ENCODE measurements around the gene KANSL1. TPM values are rescaled to one million over a fixed set of nuclear protein-coding genes. Genes with fewer than 3 reads are reported as not detected.

The KANSL1 gene
- total and polyA plus RNA-seq, 4 donors: 16.2 to 189 (median 47.4) TPM

- Histone ChIP-seq H3K9me3 (ENCODE audit: control insufficient read depth in 4 of 4, insufficient read depth in 3 of 4, low read length in 3 of 4) (no peaks in the 10 kb centered on the region), H3K9ac (ENCODE audit: insufficient read depth in 1 of 2, low read length in 2 of 2) (no peak overlapping the region), H3K27ac (ENCODE audit: low read depth in 1 of 2, low read length in 1 of 2) (no peak overlapping the region), H3K4me1 (ENCODE audit: control insufficient read depth in 5 of 5, insufficient read depth in 5 of 5, low read length in 5 of 5) (peaks cover 0 to 2% (median 0%) of the 10 kb centered on the region in 5 donors), H3K27me3 (ENCODE audit: control insufficient read depth in 3 of 3, insufficient read depth in 3 of 3, low read length in 2 of 3) (no peaks in the 10 kb centered on the region), H3K36me3 (ENCODE audit: control insufficient read depth in 4 of 4, insufficient read depth in 4 of 4, low read length in 4 of 4) (peaks cover 52 to 73% (median 67%) of the 10 kb centered on the region in 4 donors), H3K4me3 (no peak overlapping the region)
- TF ChIP-seq, protein P1, sequence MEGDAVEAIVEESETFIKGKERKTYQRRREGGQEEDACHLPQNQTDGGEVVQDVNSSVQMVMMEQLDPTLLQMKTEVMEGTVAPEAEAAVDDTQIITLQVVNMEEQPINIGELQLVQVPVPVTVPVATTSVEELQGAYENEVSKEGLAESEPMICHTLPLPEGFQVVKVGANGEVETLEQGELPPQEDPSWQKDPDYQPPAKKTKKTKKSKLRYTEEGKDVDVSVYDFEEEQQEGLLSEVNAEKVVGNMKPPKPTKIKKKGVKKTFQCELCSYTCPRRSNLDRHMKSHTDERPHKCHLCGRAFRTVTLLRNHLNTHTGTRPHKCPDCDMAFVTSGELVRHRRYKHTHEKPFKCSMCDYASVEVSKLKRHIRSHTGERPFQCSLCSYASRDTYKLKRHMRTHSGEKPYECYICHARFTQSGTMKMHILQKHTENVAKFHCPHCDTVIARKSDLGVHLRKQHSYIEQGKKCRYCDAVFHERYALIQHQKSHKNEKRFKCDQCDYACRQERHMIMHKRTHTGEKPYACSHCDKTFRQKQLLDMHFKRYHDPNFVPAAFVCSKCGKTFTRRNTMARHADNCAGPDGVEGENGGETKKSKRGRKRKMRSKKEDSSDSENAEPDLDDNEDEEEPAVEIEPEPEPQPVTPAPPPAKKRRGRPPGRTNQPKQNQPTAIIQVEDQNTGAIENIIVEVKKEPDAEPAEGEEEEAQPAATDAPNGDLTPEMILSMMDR (IDR thresholded peaks at IDR 0.05; ENCODE audit: control extremely low read depth, extremely low read depth): no peak
- no peak for ATAC-seq (ENCODE audit: insufficient read depth, low FRiP score)
- 88 to 89% methylated on average over 3 of the region's 3 CpGs for WGBS, 2 donors
- no peak for DNase-seq
These were observed 158.0 kb downstream of the KANSL1 start for GRCh38 chr17:46035112-46035818.

DNA sequence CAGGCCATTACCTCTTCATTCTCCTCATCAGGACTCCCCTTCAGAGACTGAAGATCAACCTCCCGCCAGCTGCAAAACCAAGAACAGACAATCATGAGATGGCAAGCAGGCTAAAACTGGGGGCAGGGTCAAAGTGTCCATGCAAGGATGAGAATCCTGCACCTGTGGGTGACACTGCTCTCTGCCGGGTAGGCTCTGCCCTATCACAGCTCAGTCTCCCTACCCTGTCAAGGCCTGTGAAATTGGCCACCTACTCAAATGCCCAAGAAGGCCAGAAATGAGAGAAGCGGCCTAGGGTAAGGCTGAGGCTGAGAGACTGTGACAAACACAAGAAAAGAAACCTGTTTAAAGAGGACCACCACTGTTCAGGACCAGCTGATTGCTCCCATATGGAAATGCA, 159.8 kb downstream of the KANSL1 start:
- Histone ChIP-seq H3K9me3 (ENCODE audit: control insufficient read depth in 4 of 4, insufficient read depth in 3 of 4, low read length in 3 of 4) (no peaks in the 10 kb centered on the region), H3K36me3 (ENCODE audit: control insufficient read depth in 4 of 4, insufficient read depth in 4 of 4, low read length in 4 of 4) (peaks cover 46 to 61% (median 57%) of the 10 kb centered on the region in 4 donors), H3K4me3 (no peak overlapping the region), H3K4me1 (ENCODE audit: control insufficient read depth in 5 of 5, insufficient read depth in 5 of 5, low read length in 5 of 5) (no peaks in the 10 kb centered on the region), H3K27ac (ENCODE audit: low read depth in 1 of 2, low read length in 1 of 2) (no peak overlapping the region), H3K27me3 (ENCODE audit: control insufficient read depth in 3 of 3, insufficient read depth in 3 of 3, low read length in 2 of 3) (no peaks in the 10 kb centered on the region), H3K9ac (ENCODE audit: insufficient read depth in 1 of 2, low read length in 2 of 2) (no peak overlapping the region)
- ATAC-seq (ENCODE audit: insufficient read depth, low FRiP score): no peak
- TF ChIP-seq, protein P1 (IDR thresholded peaks at IDR 0.05; ENCODE audit: control extremely low read depth, extremely low read depth): no peak
- WGBS, 2 donors: 95 to 97% methylated on average over 3 of the region's 3 CpGs
- no peak for DNase-seq

DNA sequence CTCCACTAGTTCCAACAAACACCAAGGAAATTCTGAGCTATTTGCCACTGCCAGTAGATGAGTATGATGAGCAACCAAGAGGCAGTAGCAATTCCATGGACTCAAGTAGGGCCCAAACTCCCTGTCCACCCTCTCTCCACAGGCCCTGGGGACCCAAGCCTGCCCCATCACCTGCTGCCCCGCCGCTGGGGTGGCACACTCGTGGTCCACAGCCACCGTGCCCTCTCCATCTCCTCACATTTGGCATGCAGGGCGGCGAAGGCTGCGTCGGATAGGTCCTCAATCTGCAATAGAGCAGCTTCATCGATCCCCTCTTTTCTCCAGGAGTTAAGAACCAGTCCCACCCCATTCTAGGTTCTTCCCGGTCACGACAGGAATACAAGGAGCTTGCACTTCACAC, 160.3 kb downstream of the KANSL1 start:
- peaks cover 42 to 59% (median 53%) of the 10 kb centered on the region in 4 donors for H3K36me3 ChIP-seq (ENCODE audit: control insufficient read depth in 4 of 4, insufficient read depth in 4 of 4, low read length in 4 of 4)

More for the DNA sequence above, 160.3 kb downstream of the KANSL1 start:
- Histone ChIP-seq H3K27ac (ENCODE audit: low read depth in 1 of 2, low read length in 1 of 2) (no peak overlapping the region), H3K9ac (ENCODE audit: insufficient read depth in 1 of 2, low read length in 2 of 2) (no peak overlapping the region), H3K27me3 (ENCODE audit: control insufficient read depth in 3 of 3, insufficient read depth in 3 of 3, low read length in 2 of 3) (no peaks in the 10 kb centered on the region), H3K9me3 (ENCODE audit: control insufficient read depth in 4 of 4, insufficient read depth in 3 of 4, low read length in 3 of 4) (no peaks in the 10 kb centered on the region), H3K4me1 (ENCODE audit: control insufficient read depth in 5 of 5, insufficient read depth in 5 of 5, low read length in 5 of 5) (no peaks in the 10 kb centered on the region), H3K4me3 (no peak overlapping the region)
- WGBS, 2 donors: 96 to 97% methylated on average over 11 of the region's 11 CpGs
- ATAC-seq (ENCODE audit: insufficient read depth, low FRiP score) (no peak), DNase-seq (no peak)
- TF ChIP-seq, protein P1 (IDR thresholded peaks at IDR 0.05; ENCODE audit: control extremely low read depth, extremely low read depth): no peak
